ENCODE results near the gene SGMS1.

Gene SGMS1

DNA sequence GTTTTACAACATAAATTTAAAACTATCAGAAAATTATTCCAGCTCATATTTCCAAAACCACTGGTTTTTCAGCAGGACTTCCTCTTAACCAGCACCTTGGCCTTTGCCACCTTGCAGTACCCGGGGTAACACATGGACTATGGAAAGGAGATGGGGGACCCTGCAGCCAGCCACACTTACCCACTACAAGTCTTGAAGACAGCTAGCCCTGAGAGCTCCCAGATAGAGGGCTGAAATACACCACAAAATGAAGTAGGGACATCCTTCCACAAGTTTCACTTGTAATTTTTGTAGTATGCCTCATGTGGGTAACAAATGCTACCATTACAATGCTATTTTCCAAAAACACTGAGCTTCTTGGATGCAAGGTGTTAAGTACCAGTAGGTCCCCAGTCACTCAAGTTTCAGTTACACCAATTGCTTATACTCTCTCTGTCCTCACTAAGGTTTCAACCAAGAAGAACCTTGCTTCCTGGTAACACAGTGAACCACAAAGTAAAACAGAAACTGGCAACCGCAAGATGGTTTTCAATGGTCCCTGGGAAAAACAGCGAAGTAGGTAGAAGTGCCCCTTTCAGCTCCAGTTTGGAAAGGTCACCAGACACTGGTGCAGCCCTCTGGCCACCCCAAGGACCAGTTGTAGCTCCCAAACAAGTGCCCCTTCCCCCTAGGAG lies 110.9 kb downstream of the SGMS1 start:
- TF ChIP-seq, protein P1, sequence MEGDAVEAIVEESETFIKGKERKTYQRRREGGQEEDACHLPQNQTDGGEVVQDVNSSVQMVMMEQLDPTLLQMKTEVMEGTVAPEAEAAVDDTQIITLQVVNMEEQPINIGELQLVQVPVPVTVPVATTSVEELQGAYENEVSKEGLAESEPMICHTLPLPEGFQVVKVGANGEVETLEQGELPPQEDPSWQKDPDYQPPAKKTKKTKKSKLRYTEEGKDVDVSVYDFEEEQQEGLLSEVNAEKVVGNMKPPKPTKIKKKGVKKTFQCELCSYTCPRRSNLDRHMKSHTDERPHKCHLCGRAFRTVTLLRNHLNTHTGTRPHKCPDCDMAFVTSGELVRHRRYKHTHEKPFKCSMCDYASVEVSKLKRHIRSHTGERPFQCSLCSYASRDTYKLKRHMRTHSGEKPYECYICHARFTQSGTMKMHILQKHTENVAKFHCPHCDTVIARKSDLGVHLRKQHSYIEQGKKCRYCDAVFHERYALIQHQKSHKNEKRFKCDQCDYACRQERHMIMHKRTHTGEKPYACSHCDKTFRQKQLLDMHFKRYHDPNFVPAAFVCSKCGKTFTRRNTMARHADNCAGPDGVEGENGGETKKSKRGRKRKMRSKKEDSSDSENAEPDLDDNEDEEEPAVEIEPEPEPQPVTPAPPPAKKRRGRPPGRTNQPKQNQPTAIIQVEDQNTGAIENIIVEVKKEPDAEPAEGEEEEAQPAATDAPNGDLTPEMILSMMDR (IDR thresholded peaks at IDR 0.05; ENCODE audit: low read depth, low read length): no peak
- H3K4me3 ChIP-seq (ENCODE audit: low read depth, low read length): no peak overlapping the region

DNA sequence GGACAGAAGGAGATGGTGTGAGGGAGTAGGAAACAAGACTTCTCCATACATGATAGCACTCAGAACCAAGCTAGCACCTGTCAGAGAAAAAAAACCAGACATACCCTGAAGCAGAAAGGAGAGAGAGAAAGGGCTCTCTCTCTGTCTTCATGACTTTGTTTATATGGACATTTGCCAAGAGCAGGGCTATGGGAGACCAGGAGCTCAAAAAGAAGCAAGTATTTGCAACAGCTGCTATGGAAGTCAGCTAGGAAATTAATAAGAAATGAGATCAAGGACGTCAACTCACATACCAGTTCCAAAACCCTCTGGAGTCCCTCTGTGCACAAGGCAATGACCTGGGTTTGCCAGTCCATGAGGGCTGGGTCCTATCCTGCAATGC lies 111.6 kb downstream of the SGMS1 start:
- TF ChIP-seq, protein P1 (IDR thresholded peaks at IDR 0.05; ENCODE audit: low read depth, low read length): no peak
- no peak overlapping the region for H3K4me3 ChIP-seq (ENCODE audit: low read depth, low read length)

DNA sequence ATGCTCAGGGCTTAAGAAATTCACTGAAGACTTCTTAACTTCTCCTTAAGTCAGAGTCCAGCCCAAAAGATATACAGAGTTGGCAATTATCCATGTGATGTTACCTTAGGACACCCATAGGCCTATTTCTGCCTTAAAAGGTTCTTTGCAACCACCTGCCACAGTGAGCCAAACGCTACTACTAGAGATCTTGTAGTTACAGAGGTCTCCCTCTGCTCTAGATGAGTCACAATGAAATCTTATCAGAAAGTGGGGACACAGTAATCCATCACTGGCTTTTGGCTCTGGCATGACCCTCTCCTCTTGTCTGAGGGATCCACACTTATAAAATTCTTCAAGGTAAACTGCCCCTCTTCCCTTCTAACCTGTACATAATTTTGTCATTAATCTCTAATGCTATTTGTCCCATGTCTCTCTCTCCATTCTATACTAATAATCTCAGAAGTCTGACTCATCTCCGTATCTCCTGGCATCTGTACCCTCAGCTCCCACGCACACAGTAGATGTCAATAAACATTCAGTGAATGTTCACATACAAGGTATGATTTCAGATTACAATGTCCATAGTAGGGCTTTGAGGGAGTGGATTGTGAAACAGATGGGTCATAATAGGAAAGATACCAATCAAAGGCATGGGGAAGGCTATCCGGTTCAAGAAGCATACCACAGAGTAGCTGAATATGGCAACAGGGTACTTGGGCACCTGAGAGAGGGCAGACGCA lies 112.1 kb downstream of the SGMS1 start:
- TF ChIP-seq, protein P1 (IDR thresholded peaks at IDR 0.05; ENCODE audit: low read depth, low read length): no peak
- no peak overlapping the region for H3K4me3 ChIP-seq (ENCODE audit: low read depth, low read length)

DNA sequence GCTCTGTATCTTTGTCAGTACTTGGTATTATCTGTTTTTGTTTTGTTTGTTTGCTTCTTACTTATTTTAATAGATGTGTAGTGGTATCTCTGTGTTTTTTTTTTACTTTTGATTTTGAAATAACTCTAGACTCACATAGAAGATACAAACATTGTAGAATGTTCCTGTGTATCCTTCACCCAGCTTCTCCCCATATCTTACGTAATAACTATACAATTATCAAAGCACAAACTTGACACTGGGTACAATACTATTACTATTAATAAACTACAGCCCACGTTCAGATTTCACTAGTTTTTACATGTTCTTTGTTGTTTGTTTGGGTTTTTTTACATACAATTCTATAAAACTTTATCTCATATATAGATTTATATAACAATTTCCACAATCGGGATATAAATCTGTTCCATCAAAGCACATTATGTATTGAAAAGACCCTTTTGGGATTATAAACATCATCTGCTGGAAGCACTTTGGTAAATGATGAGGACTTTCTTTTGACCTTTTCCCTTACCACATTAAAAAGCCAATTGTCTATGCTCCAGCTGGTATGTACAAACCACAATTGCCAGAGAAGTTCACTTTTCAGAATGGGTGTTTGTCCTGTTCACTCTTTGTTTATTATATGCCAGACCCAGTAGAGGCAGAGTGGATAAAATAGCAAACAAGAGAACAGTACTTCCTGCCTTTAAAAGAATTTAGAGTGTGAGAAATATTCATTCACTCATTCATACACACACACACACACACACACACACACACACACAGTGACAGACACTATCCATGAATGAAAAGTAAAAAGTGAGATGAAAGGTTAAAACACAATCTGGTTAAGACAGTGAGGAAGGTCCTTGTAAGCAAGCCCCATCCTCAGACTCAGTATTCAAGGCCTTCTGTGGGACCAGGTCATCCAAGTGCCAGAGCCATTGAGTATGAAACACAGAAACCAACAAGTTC lies 113.0 kb downstream of the SGMS1 start:
- TF ChIP-seq, protein P1 (IDR thresholded peaks at IDR 0.05; ENCODE audit: low read depth, low read length): no peak
- H3K4me3 ChIP-seq (ENCODE audit: low read depth, low read length): no peak overlapping the region

DNA sequence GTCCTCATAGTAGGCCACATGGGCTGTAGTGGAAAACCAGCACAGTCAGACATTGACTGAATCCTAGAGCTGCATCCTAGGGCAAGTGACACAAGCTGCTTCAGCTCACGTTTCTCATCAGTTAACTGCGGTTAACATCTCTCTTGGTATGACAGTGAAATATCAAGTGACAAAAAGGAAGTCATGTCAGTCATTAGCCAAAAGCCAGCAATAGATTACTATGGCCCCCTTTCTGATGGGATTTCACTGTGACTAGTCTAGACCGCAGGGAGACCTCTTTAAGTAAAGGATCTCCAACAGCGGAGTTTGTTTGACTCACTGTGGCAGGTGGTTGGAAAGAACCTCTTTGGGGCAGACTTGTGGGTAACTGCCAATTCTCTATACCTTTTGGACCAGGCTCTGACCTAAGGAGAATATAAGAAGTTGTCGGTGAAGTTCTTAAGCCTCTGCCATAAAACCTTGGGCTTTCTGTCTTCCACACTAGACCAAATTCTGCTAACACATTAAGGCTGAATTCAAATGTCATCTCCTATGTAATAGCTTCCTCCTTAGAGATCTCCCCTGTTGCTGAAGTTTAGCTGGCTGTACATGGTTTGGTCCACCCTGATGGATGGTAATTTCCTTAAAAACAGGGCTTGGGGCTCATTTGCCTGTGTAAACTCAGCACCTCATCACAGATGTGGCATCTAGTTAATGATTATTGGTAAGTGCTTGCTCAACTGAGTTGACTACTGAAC lies 115.3 kb downstream of the SGMS1 start:
- TF ChIP-seq, protein P1 (IDR thresholded peaks at IDR 0.05; ENCODE audit: low read depth, low read length): no peak

DNA sequence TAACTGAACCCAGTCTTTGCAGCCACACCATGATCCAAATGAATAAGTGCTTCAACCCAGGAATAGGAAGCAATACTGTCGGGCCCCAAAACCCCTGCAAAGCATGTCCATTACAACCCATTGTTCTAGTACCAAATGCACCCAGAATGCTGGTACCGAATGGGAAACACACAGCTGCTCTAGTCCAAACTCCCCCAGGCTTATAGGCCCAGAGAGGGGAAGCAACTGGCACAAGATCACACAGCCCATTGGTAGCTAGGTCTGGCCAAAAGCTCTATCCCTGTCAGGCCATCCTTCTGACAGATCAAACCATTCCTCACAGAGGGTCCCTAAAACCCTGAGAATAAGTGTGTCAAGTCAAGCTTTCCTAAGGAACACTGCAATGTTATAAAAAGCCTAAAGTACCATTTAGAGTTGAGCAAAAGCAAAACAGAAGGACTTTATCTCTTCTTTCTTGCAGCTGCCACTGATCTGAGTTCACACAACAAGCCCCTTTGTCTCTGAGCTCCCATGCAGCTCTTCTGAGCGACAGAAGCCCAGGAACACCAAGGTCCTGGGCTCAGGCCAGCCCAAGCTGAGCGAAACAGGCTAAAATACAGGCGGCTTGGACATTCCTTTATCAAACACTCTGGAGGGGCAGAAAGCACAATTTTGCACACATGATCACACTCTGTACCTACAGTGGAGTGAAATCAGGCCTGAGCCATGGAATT lies 116.7 kb downstream of the SGMS1 start:
- H3K4me3 ChIP-seq (ENCODE audit: low read depth, low read length): no peak overlapping the region

More for the DNA sequence above, 115.3 kb downstream of the SGMS1 start:
- no peak overlapping the region for H3K4me3 ChIP-seq (ENCODE audit: low read depth, low read length)

More for the DNA sequence above, 116.7 kb downstream of the SGMS1 start:
- TF ChIP-seq, protein P1 (IDR thresholded peaks at IDR 0.05; ENCODE audit: low read depth, low read length): no peak
